ENCODE measurements around the gene NDUFS1.
"Not testable (repeated sequence)": the region's sequence is repeated elsewhere in the genome, so short reads cannot be mapped to it uniquely, and the experiment has no call there.

The NDUFS1 gene

DNA sequence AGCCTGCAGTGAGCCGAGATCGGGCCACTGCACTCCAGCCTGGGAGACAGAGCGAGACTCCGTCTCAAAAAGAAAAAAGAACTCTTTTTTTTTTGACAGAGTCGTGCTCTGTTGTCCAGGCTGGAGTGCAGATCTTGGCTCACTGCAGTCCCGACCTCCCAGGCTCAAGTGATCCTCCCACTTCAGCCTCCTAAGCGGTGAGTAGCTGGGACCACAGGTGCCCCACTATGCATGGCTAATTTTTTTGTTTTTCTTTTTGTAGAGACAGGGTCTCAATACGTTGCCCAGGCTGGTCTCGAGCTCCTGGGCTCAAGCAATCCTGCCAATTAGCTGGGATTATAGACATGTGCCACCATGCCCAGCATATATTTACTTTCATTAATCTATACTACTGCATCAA, 60.8 kb downstream of the NDUFS1 start:
- DNase-seq (ENCODE audit: low read depth), result no peak

GRCh38 chr2:206096876-206097275, 62.4 kb downstream of the NDUFS1 start:
- DNase-seq (ENCODE audit: low read depth), result no peak

DNA sequence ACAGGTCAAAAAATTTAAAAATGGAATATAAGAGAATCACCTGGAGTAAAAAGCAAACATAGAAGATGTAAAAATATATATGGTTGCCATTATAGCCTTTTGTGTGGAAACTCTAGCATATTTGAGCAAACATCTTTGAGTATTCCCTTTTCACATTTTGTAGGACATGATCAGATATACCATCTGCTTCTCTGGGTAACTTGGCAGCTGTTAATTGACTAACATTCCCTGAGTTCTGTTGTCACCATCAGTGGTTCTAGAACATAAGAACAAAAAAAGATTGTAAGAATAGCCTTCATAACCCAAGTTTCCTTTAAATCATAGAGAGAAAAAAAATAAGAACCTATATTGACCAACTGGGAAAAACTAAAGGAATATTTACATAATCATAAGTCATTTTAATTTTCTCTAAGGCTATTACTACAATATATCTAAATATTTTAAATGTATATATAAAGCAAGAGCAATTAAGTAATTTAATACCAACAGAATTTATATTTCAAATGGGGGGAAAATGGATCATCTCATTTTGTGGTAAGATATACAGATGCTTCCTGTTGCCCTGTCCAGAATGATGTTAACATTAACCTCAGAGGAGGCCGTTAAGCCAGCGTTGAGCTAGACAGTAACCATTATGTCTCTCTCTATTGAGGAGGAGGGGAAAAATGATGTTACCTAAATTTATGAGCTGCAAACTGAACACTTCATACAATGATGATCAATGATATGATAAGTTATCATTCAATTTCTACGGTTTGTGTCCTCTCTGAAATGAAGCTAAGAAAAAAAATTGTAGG, 63.5 kb downstream of the NDUFS1 start:
- DNase-seq (ENCODE audit: low read depth), result no peak

GRCh38 chr2:206092297-206092696, 66.9 kb downstream of the NDUFS1 start:
- no peak for DNase-seq (ENCODE audit: low read depth)

GRCh38 chr2:206088248-206088647, 71.0 kb downstream of the NDUFS1 start:
- no peak for DNase-seq (ENCODE audit: low read depth)

- no peak for DNase-seq (ENCODE audit: low read depth)
Observed at GRCh38 chr2:206086716-206087350, 72.4 kb downstream of the NDUFS1 start.

- peak; percentile 71 for DNase-seq (ENCODE audit: low read depth)
Observed at GRCh38 chr2:206085742-206086445, 73.3 kb downstream of the NDUFS1 start, which contains the start of gene INO80D. INO80D (minus strand) TSS chr2:206086174; CDS start chr2:206063016, 23,158 bp downstream.

- DNase-seq (ENCODE audit: low read depth), result peak; percentile 21
Observed at GRCh38 chr2:206084870-206085741, 74.1 kb downstream of the NDUFS1 start.

DNA sequence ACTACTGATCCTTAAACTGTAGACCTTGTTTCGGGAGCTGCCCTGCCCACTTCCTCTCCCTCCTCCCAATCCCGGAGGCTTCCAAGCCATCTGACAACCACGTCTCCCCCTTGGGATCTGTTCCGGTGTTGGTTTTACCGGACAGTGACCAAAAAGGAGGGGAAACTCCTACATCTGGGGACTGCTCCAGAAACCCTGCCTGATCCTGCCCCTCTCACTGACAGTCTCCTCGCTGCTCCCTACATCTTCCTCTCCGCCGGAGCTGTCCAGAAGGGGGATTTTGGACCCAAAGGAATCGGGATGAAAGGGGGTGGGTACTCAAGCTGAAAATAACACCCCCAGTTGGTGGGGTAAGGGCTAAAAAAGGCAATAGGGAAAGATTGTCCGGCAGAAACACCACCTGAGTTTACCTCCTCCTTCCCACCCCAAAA, 74.8 kb downstream of the NDUFS1 start:
- peak; percentile 0 for DNase-seq (ENCODE audit: low read depth)

GRCh38 chr2:206083602-206084438, 75.4 kb downstream of the NDUFS1 start:
- DNase-seq (ENCODE audit: low read depth), result no peak

- no peak for DNase-seq (ENCODE audit: low read depth)
Observed at GRCh38 chr2:206082298-206082843, 76.9 kb downstream of the NDUFS1 start.

DNA sequence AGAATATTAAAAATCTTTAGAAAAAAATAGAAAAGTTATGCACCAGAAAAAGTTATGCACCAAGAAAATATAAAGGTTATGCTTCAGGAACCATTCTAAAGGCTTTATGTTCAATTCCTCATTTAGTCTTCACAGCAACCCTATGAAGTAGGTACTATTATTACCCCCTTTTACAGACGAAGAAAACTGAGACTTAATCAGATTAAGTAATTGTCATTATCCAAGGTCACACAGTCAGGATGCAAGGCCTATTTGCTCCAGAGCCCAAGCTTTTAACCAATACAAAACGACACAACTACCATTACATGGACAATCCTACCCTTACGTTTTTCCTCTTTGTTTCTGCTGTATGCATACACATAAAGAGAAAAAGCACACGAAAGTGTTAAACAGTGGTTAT, 78.3 kb downstream of the NDUFS1 start:
- DNase-seq (ENCODE audit: low read depth), result no peak

DNA sequence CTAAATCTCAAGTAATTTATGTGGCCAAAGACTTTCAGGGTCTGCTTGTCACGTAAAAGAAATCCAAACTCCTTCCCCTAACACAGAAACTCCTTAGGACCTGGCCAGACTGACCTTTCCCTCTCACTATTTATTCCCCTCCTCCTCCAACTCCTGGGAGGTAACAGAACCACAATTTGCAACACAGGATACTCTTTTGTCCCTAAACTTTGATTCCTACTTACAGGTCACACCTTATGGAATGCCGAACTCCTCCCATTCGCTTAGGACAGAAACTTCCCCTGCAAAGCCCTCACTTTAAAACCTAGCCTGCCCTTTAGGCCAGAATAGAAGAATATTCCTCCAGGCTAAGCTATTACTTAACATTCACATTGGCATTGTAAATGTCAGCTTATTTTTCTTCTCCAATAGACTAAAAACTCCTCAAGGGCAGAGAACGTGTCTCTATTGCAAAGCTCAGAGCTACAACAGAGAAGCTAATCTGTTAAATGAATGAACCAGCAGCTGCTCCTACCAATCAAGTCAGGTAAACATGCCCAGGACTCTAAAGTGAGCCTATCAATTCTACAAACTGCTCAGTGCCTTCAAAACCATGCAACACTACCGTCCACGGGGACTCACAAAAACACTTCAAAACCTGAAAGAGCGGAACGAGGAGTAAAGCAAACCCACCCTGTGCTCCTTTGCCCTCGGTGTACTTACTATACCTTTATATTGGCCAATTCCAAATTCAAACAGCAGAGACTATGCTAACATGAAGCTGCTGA, 79.4 kb downstream of the NDUFS1 start:
- no peak for DNase-seq (ENCODE audit: low read depth)

DNA sequence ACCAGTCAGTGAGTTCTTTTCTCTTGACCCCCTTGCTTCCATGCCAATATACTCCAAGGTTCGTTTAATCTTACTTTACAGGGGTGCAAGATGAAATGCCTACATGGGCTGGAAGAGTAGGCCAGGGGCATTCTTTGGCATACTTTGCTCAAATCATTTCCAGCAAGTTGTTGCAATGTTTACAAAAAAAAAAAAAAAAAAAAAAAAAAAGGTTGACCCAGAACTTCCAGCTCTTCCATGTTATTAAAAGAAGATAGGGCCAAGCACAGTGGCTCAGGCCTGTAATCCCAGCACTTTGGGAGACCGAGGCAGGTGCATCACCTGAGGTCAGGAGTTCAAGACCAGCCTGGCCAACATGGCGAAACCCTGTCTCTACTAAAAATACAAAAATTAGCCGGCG, 81.4 kb downstream of the NDUFS1 start:
- not testable (repeated sequence) for DNase-seq (ENCODE audit: low read depth)

DNA sequence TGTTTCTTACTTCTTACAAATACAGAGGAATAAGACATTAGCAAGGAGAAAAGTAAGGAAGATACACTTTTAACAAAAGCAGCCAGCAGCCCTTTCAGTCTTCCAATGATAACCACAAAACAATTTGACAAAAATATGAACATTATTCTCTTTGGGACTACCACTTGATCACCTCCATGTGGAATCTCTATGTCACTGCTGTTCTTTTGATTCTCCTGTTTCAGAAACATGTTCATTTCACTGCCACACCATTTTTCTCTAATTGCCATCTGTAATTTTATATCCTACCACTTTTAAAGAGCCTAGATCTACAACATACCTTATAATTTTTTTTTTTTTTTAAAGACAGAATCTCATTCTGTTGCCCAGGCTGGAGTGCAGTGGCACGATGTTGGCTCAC, 84.1 kb downstream of the NDUFS1 start:
- DNase-seq (ENCODE audit: low read depth), result no peak

GRCh38 chr2:206071807-206072206, 87.4 kb downstream of the NDUFS1 start:
- no peak for DNase-seq (ENCODE audit: low read depth)

DNA sequence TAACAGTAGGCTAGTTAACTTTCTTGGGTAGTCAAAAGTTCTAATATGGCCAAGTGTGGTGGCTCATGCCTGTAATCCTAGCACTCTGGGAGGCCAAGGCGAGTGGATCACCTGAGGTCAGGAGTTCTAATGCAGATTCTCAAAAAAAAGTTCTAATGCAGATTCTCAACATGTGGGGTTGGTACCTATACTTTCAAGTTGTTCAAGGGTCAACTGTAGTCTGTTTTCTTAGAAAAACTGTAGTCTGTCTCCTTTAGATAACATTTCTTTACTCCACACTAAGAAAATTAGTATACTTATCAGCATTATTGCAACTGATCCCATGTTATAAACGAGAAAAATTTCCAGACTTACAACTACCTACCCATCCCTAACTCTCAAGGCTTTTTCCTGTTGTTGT, 89.8 kb downstream of the NDUFS1 start:
- DNase-seq (ENCODE audit: low read depth), result no peak

GRCh38 chr2:206068207-206068606, 91.0 kb downstream of the NDUFS1 start:
- no peak for DNase-seq (ENCODE audit: low read depth)
